NOMO-1 treated with DMSO at 0.1 percent for 48 hours (cell line): ENCODE measurements around the gene ETV2.
A peak's percentile ranks its signal among the peaks of the same experiment; 100 is the strongest.
"Not testable (repeated sequence)": the region's sequence is repeated elsewhere in the genome, so short reads cannot be mapped to it uniquely, and the experiment has no call there.

ENCODE experiments used
- DNase-seq: peaks from one replicate; lab custom pipeline; 2025; ENCODE audit not compliant: unreplicated experiment; lab: John Stamatoyannopoulos, UW

The ETV2 gene

GRCh38 chr19:35641515-35642151 lies at the start of gene ETV2:
TSS of gene ETV2 (plus strand) at chr19:35641745. CDS start at chr19:35642461, 716 bp downstream.
- no peak for DNase-seq

- peak; percentile 8 for DNase-seq
Measured at GRCh38 chr19:35592226-35592625, 49.3 kb upstream of the ETV2 start.

GRCh38 chr19:35595026-35595425 lies 46.5 kb upstream of the ETV2 start:
- DNase-seq: not testable (repeated sequence)

- no peak for DNase-seq
Measured at GRCh38 chr19:35595928-35596327, 45.6 kb upstream of the ETV2 start.

GRCh38 chr19:35596366-35596999 lies 45.1 kb upstream of the ETV2 start:
- no peak for DNase-seq

- DNase-seq: no peak
Measured at GRCh38 chr19:35601971-35602370, 39.6 kb upstream of the ETV2 start.

GRCh38 chr19:35604436-35604835 lies 37.1 kb upstream of the ETV2 start:
- DNase-seq: not testable (repeated sequence)

GRCh38 chr19:35607170-35607569 lies 34.4 kb upstream of the ETV2 start:
- DNase-seq: not testable (repeated sequence)

- DNase-seq: no peak
Measured at GRCh38 chr19:35607661-35608060, 33.9 kb upstream of the ETV2 start.

- no peak for DNase-seq
Measured at GRCh38 chr19:35608251-35608650, 33.3 kb upstream of the ETV2 start.

- DNase-seq: peak; percentile 64
Measured at GRCh38 chr19:35609851-35610353, 31.6 kb upstream of the ETV2 start.

- DNase-seq: no peak
Measured at GRCh38 chr19:35612224-35612558, 29.4 kb upstream of the ETV2 start.

- peak; percentile 83 for DNase-seq
Measured at GRCh38 chr19:35612559-35613321, 28.8 kb upstream of the ETV2 start, which contains the start of gene HAUS5. TSS of gene HAUS5 (plus strand) at chr19:35612735. CDS start at chr19:35612795, 60 bp downstream.

- no peak for DNase-seq
Measured at GRCh38 chr19:35613574-35613973, 28.0 kb upstream of the ETV2 start.

- no peak for DNase-seq
Measured at GRCh38 chr19:35615036-35615435, 26.5 kb upstream of the ETV2 start.

GRCh38 chr19:35618857-35619256 lies 22.7 kb upstream of the ETV2 start:
- no peak for DNase-seq

- DNase-seq: no peak
Measured at GRCh38 chr19:35619290-35619923, 22.1 kb upstream of the ETV2 start.

- no peak for DNase-seq
Measured at GRCh38 chr19:35620001-35620400, 21.5 kb upstream of the ETV2 start.

- no peak for DNase-seq
Measured at GRCh38 chr19:35621708-35622107, 19.8 kb upstream of the ETV2 start.

- DNase-seq: no peak
Measured at GRCh38 chr19:35622750-35623149, 18.8 kb upstream of the ETV2 start.

GRCh38 chr19:35623327-35624010 lies 18.1 kb upstream of the ETV2 start:
- DNase-seq: no peak
